Astrocyte (in vitro differentiated cells and primary cell): ENCODE results near the gene GPX7. TPM values are rescaled to one million over a fixed set of nuclear protein-coding genes. Genes with fewer than 3 reads are reported as not detected.

Source experiments
- DNase-seq: peaks from one replicate; pipeline ENCODE4 v3.0.0-alpha.2; 2010; ENCODE audit warnings: low read depth
- FAIRE-seq: peaks from 2 replicates; lab custom pipeline; 2011; peaks lifted over from hg19 to GRCh38; lab: Jason Lieb, UNC
- H2AFZ ChIP-seq: 2 replicates; pipeline ENCODE4 v1.6.0; 2012; ENCODE audit warnings: low read depth, low read length, inconsistent platforms
- H3K27ac ChIP-seq: 2 replicates; pipeline ENCODE4 v1.5.1; 2011; ENCODE audit warnings: low read depth, low read length, inconsistent platforms
- H3K27me3 ChIP-seq: 2 replicates; pipeline ENCODE4 v1.6.0; 2011; ENCODE audit warnings: low read length, inconsistent platforms; ENCODE audit not compliant: insufficient read depth
- H3K36me3 ChIP-seq: 2 replicates; pipeline ENCODE4 v1.5.1; 2011; ENCODE audit warnings: low read length, inconsistent platforms; ENCODE audit not compliant: insufficient read depth
- H3K4me1 ChIP-seq: 2 replicates; pipeline ENCODE4 v1.5.1; 2011; ENCODE audit warnings: low read length, inconsistent platforms; ENCODE audit not compliant: insufficient read depth
- H3K4me2 ChIP-seq: 2 replicates; pipeline ENCODE4 v1.6.0; 2012; ENCODE audit warnings: low read length, inconsistent platforms
- H3K4me3 ChIP-seq: 2 replicates; pipeline ENCODE4 v1.5.1; 2011; ENCODE audit warnings: low read depth, mild to moderate bottlenecking, low read length, inconsistent platforms; ENCODE audit not compliant: insufficient read depth
- H3K79me2 ChIP-seq: 2 replicates; pipeline ENCODE4 v1.6.0; 2012; ENCODE audit warnings: mild to moderate bottlenecking, low read length, inconsistent platforms; ENCODE audit not compliant: insufficient read depth
- H3K9ac ChIP-seq: 2 replicates; pipeline ENCODE4 v1.6.0; 2012; ENCODE audit warnings: mild to moderate bottlenecking, low read length, inconsistent platforms
- H3K9me3 ChIP-seq: 2 replicates; pipeline ENCODE4 v1.5.1; 2012; ENCODE audit warnings: low read depth, mild to moderate bottlenecking, low read length, inconsistent platforms; ENCODE audit not compliant: insufficient read depth
- H4K20me1 ChIP-seq: 2 replicates; pipeline ENCODE4 v1.6.0; 2012; ENCODE audit warnings: low read length, inconsistent platforms; ENCODE audit not compliant: insufficient read depth
- H3K27ac Mint-ChIP-seq: one replicate; pipeline ENCODE4 v1.8.0; 2021; ENCODE audit warnings: mild to moderate bottlenecking, mixed read lengths; ENCODE audit not compliant: unreplicated experiment
- H3K27me3 Mint-ChIP-seq: one replicate; pipeline ENCODE4 v1.8.0; 2021; ENCODE audit warnings: low read depth, mixed read lengths; ENCODE audit not compliant: unreplicated experiment
- H3K36me3 Mint-ChIP-seq: one replicate; pipeline ENCODE4 v1.8.0; 2021; ENCODE audit warnings: low read depth, mixed read lengths; ENCODE audit not compliant: unreplicated experiment
- H3K4me1 Mint-ChIP-seq: one replicate; pipeline ENCODE4 v1.8.0; 2021; ENCODE audit warnings: low read depth, mixed read lengths; ENCODE audit not compliant: unreplicated experiment
- H3K4me3 Mint-ChIP-seq: one replicate; pipeline ENCODE4 v1.8.0; 2021; ENCODE audit warnings: mild to moderate bottlenecking, moderate library complexity, mixed read lengths; ENCODE audit not compliant: unreplicated experiment
- H3K9me3 Mint-ChIP-seq: one replicate; pipeline ENCODE4 v1.8.0; 2021; ENCODE audit warnings: mild to moderate bottlenecking, mixed read lengths; ENCODE audit not compliant: unreplicated experiment
- EZH2 ChIP-seq: IDR thresholded peaks from 2 replicates; pipeline ENCODE4 v1.6.1; 2012; ENCODE audit warnings: mild to moderate bottlenecking, low read length, inconsistent platforms; ENCODE audit not compliant: insufficient read depth
- total RNA-seq: library from RNA; stranded (reverse); gene quantifications from 2 replicates; pipeline ENCODE4 v1.2.1, GENCODE V29; 2021
- TF ChIP-seq, protein P1 (sequence below): IDR thresholded peaks from 2 replicates; pipeline ENCODE4 v1.5.1; 2011; ENCODE audit warnings: low read depth, mild to moderate bottlenecking, inconsistent platforms, low read length, moderate library complexity; ENCODE audit not compliant: insufficient read depth

Gene GPX7
- total RNA-seq, 1 donor from 2014 or later = 4.2 TPM

DNA sequence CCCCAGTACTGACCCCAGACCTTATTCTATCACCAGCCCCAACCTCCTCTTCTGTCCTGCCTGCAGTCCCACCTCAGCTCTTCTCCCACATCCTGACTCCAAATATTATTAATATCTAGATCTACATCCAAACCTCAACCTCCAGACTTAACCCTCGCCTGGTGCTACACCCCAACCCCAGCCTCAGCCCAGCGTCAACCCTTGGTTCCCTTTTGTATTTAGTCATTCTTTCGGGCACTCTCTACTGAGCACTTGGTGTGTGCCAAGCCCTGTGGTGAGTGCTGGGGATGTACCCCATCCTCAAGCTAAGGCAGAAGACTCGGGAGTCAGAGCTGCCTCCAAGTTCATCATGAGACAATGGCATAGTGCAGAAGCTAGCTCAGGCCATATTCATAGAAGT lies 31.9 kb downstream of the GPX7 start:
- no peaks in the 10 kb centered on the region for H4K20me1 ChIP-seq
- DNase-seq (no peak), FAIRE-seq (no peak)
- Mint-ChIP-seq H3K27ac (no peak overlapping the region), H3K9me3 (peaks cover 9% of the 10 kb centered on the region), H3K4me3 (no peak overlapping the region), H3K27me3 (peaks cover 47% of the 10 kb centered on the region), H3K36me3 (peaks cover 1% of the 10 kb centered on the region), H3K4me1 (peaks cover 9% of the 10 kb centered on the region)
- H3K79me2 ChIP-seq = no peaks in the 10 kb centered on the region
- no peak overlapping the region for H3K4me3 ChIP-seq
- TF ChIP-seq, protein P1, sequence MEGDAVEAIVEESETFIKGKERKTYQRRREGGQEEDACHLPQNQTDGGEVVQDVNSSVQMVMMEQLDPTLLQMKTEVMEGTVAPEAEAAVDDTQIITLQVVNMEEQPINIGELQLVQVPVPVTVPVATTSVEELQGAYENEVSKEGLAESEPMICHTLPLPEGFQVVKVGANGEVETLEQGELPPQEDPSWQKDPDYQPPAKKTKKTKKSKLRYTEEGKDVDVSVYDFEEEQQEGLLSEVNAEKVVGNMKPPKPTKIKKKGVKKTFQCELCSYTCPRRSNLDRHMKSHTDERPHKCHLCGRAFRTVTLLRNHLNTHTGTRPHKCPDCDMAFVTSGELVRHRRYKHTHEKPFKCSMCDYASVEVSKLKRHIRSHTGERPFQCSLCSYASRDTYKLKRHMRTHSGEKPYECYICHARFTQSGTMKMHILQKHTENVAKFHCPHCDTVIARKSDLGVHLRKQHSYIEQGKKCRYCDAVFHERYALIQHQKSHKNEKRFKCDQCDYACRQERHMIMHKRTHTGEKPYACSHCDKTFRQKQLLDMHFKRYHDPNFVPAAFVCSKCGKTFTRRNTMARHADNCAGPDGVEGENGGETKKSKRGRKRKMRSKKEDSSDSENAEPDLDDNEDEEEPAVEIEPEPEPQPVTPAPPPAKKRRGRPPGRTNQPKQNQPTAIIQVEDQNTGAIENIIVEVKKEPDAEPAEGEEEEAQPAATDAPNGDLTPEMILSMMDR = no peak
- TF ChIP-seq EZH2 = no peak
- H3K9ac ChIP-seq = no peak overlapping the region
- no peaks in the 10 kb centered on the region for H3K9me3 ChIP-seq
- H2AFZ ChIP-seq = no peak overlapping the region
- H3K4me2 ChIP-seq = no peak overlapping the region
- peaks cover 37% of the 10 kb centered on the region for H3K27me3 ChIP-seq
- no peak overlapping the region for H3K27ac ChIP-seq
- H3K4me1 ChIP-seq = no peaks in the 10 kb centered on the region
- no peaks in the 10 kb centered on the region for H3K36me3 ChIP-seq

- H3K36me3 ChIP-seq = no peaks in the 10 kb centered on the region
- peaks cover 43% of the 10 kb centered on the region for H3K27me3 Mint-ChIP-seq
- H3K27ac ChIP-seq = no peak overlapping the region
- peaks cover 9% of the 10 kb centered on the region for H3K9me3 Mint-ChIP-seq
- H4K20me1 ChIP-seq = no peaks in the 10 kb centered on the region
- peaks cover 32% of the 10 kb centered on the region for H3K27me3 ChIP-seq
- TF ChIP-seq EZH2 = no peak
- TF ChIP-seq, protein P1 = no peak
- H3K36me3 Mint-ChIP-seq = no peaks in the 10 kb centered on the region
- no peak overlapping the region for H3K9ac ChIP-seq
- no peak for FAIRE-seq
- H3K27ac Mint-ChIP-seq = no peak overlapping the region
- no peaks in the 10 kb centered on the region for H3K79me2 ChIP-seq
- no peak overlapping the region for H3K4me2 ChIP-seq
- no peak for DNase-seq
- H3K4me1 Mint-ChIP-seq = peaks cover 9% of the 10 kb centered on the region
- H2AFZ ChIP-seq = no peak overlapping the region
- no peaks in the 10 kb centered on the region for H3K4me1 ChIP-seq
- H3K4me3 Mint-ChIP-seq = no peak overlapping the region
- no peak overlapping the region for H3K4me3 ChIP-seq
- H3K9me3 ChIP-seq = no peaks in the 10 kb centered on the region
Observed at GRCh38 chr1:52635321-52636089, 33.3 kb downstream of the GPX7 start.
